HG03521 (cell line): ENCODE measurements around the gene IFNA10.
"Not testable (repeated sequence)": the region's sequence is repeated elsewhere in the genome, so short reads cannot be mapped to it uniquely, and the experiment has no call there.

ENCODE experiments used
- ATAC-seq: cut with Tn5 transposase; IDR thresholded peaks from one replicate; pipeline ENCODE4 v1.9.1; 2021; ENCODE audit warnings: mild to moderate bottlenecking, moderate library complexity; ENCODE audit not compliant: unreplicated experiment

Gene IFNA10

GRCh38 chr9:21207043-21207442 is at the start of gene IFNA10:
Gene IFNA10, minus strand, starts transcription at chr9:21207143. Its CDS starts 46 bp downstream, at chr9:21207097.
- ATAC-seq, result not testable (repeated sequence)

GRCh38 chr9:21255538-21256212 is 48.7 kb upstream of the IFNA10 start:
- ATAC-seq, result no peak

- ATAC-seq, result peak; percentile 65
These were observed 46.0 kb upstream of the IFNA10 start for GRCh38 chr9:21252721-21253547.

GRCh38 chr9:21251638-21252037 is 44.7 kb upstream of the IFNA10 start:
- no peak for ATAC-seq

- ATAC-seq, result no peak
These were observed 44.2 kb upstream of the IFNA10 start for GRCh38 chr9:21251190-21251589.

- ATAC-seq, result no peak
These were observed 37.9 kb upstream of the IFNA10 start for GRCh38 chr9:21244836-21245235.

- no peak for ATAC-seq
These were observed 33.0 kb upstream of the IFNA10 start, which contains the start of gene IFNA14 for GRCh38 chr9:21239911-21240310. Gene IFNA14, minus strand, starts transcription at chr9:21240005. Its CDS starts 70 bp downstream, at chr9:21239935.

- ATAC-seq, result not testable (repeated sequence)
These were observed 29.4 kb upstream of the IFNA10 start for GRCh38 chr9:21236360-21236714.

- ATAC-seq, result peak; percentile 86
These were observed 28.8 kb upstream of the IFNA10 start for GRCh38 chr9:21235468-21236359.

- ATAC-seq, result no peak
These were observed 27.3 kb upstream of the IFNA10 start for GRCh38 chr9:21234153-21234687.

- ATAC-seq, result no peak
These were observed 26.3 kb upstream of the IFNA10 start for GRCh38 chr9:21233258-21233657.

- ATAC-seq, result no peak
These were observed 21.2 kb upstream of the IFNA10 start, which contains the start of gene IFNA17 for GRCh38 chr9:21228122-21228521. Gene IFNA17, minus strand, starts transcription at chr9:21228222. Its CDS starts 49 bp downstream, at chr9:21228173.

- not testable (repeated sequence) for ATAC-seq
These were observed 10.3 kb upstream of the IFNA10 start, which contains the start of gene IFNA16 for GRCh38 chr9:21217211-21217610. Gene IFNA16, minus strand, starts transcription at chr9:21217311. Its CDS starts 6 bp downstream, at chr9:21217305.

GRCh38 chr9:21213411-21214326 is 6.7 kb upstream of the IFNA10 start:
- ATAC-seq, result peak; percentile 55

GRCh38 chr9:21212160-21212559 is 5.2 kb upstream of the IFNA10 start:
- ATAC-seq, result not testable (repeated sequence)

GRCh38 chr9:21210782-21211181 is 3.8 kb upstream of the IFNA10 start:
- not testable (repeated sequence) for ATAC-seq

GRCh38 chr9:21210311-21210710 is 3.4 kb upstream of the IFNA10 start:
- ATAC-seq, result no peak

- no peak for ATAC-seq
These were observed 1.7 kb downstream of the IFNA10 start for GRCh38 chr9:21205204-21205603.

- not testable (repeated sequence) for ATAC-seq
These were observed 4.8 kb downstream of the IFNA10 start, which contains the start of gene IFNA7 for GRCh38 chr9:21202105-21202504. Gene IFNA7, minus strand, starts transcription at chr9:21202205. Its CDS starts 40 bp downstream, at chr9:21202165.
